Breast epithelium (tissue), 3 donors: ENCODE measurements around the gene MACC1.
"Not testable (repeated sequence)": the region's sequence is repeated elsewhere in the genome, so short reads cannot be mapped to it uniquely, and the experiment has no call there.

Experiments used
- CTCF ChIP-seq, 3 donors: fragments of 450-650 bp; IDR thresholded peaks; one replicate each; pipeline ENCODE4 v1.5.1; 2016 to 2017; ENCODE audit warnings: antibody characterized with exemption in 3 of 3, mild to moderate bottlenecking in 3 of 3, moderate library complexity in 3 of 3
- POLR2A ChIP-seq: fragments of 450-650 bp; IDR thresholded peaks from one replicate; pipeline ENCODE4 v1.6.1; 2016; ENCODE audit warnings: antibody characterized with exemption, mild to moderate bottlenecking, moderate library complexity
- POLR2AphosphoS5 ChIP-seq, 3 donors: sonication (generic); formaldehyde crosslinking; IDR thresholded peaks; one replicate each; pipeline ENCODE4 v1.6.1; 2017; ENCODE audit warnings: antibody characterized with exemption in 3 of 3

- TF ChIP-seq POLR2AphosphoS5 (IDR thresholded peaks at IDR 0.05); CTCF (IDR thresholded peaks at IDR 0.05); POLR2A: not testable (repeated sequence)
These were observed 93.1 kb downstream of the MACC1 start for GRCh38 chr7:20124087-20124486.
